ENCODE data around the gene FSTL1.
A peak's percentile ranks its signal among the peaks of the same experiment; 100 is the strongest.

FSTL1 gene

GRCh38 chr3:120348991-120349854, 101.6 kb downstream of the FSTL1 start, which contains the start of gene LRRC58:
TSS of gene LRRC58 (minus strand) at chr3:120349354. CDS start at chr3:120349243, 111 bp downstream.
- peak; percentile 95 for DNase-seq

DNA sequence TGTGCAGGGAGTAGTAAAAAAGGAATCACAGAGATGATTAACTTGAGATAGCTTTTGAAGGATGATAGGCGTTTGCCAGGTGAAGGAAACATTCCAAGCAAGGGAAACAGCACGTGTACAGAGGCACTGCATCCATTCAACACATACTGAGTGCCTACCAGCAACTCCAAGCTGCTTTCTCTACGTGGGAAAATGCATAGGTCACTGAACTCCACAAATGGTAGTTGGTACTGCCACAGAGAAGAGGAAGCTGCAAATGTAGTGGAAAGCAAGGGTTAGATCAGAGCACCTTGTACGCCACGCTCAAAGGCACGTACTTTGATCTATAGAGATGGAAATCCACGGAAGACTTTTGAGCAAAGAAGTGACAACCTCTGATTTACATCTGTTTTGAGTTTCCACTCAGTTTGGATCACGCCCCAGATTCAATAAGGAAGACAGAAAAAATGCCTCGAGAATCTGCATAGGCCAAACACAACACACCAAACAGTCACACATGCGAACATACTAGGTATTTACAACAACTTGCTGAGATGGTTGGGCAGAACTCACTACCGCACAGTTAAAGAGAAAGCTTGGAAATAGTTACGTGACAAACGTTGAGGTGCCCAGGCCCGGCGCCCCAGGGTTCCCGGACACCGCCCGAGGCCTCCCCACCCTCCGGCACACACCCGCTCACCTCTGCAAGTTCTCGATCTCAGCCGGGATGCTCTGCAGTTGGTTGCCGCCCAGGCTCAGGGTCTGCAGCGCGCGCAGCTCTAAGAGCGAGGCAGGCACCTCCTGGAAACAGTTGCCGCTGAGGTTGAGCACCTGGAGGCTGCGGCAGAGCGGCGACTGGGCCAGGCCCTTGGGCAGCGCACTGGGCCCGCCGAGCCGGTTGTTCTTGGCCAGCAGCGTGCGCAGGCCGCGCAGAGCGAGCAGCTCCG, 102.5 kb downstream of the FSTL1 start:
- peak; percentile 61 for DNase-seq

- DNase-seq = peak; percentile 60
Observed at GRCh38 chr3:120344349-120344748, 106.4 kb downstream of the FSTL1 start.

Measured in hematopoietic multipotent progenitor cell treated with erythropoietin and hydrocortisone succinate and interleukin-3 and kit ligand, for 6 days (in vitro differentiated cells).